ENCODE data around the gene ERN1. TPM values are rescaled to one million over a fixed set of nuclear protein-coding genes. Genes with fewer than 3 reads are reported as not detected.

The ERN1 gene
- polyA plus RNA-seq, 1 donor (not counting 4 experiments of a cell fraction or from before 2014, with no cell fraction given) = 7.1 TPM

DNA sequence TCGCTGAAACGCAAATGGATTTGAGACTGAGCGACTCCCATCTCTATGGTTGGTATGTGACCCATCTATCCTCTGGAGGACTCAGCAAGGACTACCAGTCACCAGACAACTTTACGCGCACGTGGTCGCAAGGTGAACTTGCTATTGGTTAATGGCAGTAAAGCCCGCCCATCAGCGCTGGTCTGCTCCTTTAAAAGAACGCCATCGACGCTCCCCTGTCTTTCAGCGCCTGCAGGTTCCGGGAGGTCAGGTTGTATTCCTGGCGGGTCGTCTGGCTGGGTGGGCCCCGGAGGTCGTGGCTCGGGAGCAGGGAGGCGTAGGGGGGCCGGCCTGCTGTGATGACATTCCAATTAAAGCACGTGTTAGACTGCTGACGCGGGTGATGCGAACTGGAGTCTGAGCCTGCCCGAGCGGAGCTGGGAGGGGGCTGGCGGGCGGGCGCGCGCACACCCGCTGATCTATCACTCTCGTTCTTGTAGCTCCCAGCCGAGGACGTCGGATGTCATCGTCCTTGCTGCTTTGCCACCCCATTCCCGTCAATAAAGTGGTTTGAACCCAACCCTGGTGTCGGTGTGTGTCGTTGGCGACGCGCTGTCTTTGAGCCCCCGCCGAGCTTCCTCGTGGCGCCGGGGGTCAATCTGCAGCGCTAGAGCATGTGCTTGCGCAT is 15.9 kb upstream of the ERN1 start:
- peaks cover 2% of the 10 kb centered on the region for H3K79me2 ChIP-seq (ENCODE audit: control insufficient read depth, insufficient read depth, low read length)
- H3K9ac ChIP-seq (ENCODE audit: control insufficient read depth, extremely low read depth, insufficient read depth, low read length) = peak overlapping the region; percentile 99
- peak overlapping the region; percentile 95 for H2AFZ ChIP-seq (ENCODE audit: control insufficient read depth, low read length)
- no peaks in the 10 kb centered on the region for H3K9me1 ChIP-seq (ENCODE audit: control insufficient read depth, extremely low read depth, insufficient read depth, low read length)
- peak overlapping the region; percentile 62 to 93 (median 84) for H3K4me3 ChIP-seq (ENCODE audit: control insufficient read depth in 2 of 3, extremely low read depth in 1 of 3, insufficient read depth in 2 of 3, low read depth in 1 of 3, low read length in 3 of 3)
- no peaks in the 10 kb centered on the region for H3K27me3 ChIP-seq (ENCODE audit: control insufficient read depth, extremely low read depth, insufficient read depth, low read length)
- peak overlapping the region; percentile 96 for H3K4me2 ChIP-seq (ENCODE audit: control insufficient read depth, extremely low read depth, insufficient read depth, low read depth, low read length)
- H3K4me1 ChIP-seq (ENCODE audit: control insufficient read depth, extremely low read depth, insufficient read depth, low read length) = peaks cover 11% of the 10 kb centered on the region
- DNase-seq (ENCODE audit: low read depth, low spot score) = peak; percentile 99
- TF ChIP-seq EZH2 (IDR thresholded peaks at IDR 0.05; ENCODE audit: low read length) = no peak
- TF ChIP-seq, protein P1, sequence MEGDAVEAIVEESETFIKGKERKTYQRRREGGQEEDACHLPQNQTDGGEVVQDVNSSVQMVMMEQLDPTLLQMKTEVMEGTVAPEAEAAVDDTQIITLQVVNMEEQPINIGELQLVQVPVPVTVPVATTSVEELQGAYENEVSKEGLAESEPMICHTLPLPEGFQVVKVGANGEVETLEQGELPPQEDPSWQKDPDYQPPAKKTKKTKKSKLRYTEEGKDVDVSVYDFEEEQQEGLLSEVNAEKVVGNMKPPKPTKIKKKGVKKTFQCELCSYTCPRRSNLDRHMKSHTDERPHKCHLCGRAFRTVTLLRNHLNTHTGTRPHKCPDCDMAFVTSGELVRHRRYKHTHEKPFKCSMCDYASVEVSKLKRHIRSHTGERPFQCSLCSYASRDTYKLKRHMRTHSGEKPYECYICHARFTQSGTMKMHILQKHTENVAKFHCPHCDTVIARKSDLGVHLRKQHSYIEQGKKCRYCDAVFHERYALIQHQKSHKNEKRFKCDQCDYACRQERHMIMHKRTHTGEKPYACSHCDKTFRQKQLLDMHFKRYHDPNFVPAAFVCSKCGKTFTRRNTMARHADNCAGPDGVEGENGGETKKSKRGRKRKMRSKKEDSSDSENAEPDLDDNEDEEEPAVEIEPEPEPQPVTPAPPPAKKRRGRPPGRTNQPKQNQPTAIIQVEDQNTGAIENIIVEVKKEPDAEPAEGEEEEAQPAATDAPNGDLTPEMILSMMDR (optimal IDR thresholded peaks at IDR 0.05 in 1 of 3, IDR thresholded peaks at IDR 0.05 in 1 of 3, conservative IDR thresholded peaks at IDR 0.05 in 1 of 3; ENCODE audit: extremely low read depth in 1 of 3, insufficient read depth in 2 of 3, low read length in 3 of 3) = peak in 1 of 3 experiments; percentile 13
- H3K9me3 ChIP-seq (ENCODE audit: control insufficient read depth, low read depth, low read length) = no peaks in the 10 kb centered on the region
- H3K36me3 ChIP-seq (ENCODE audit: control insufficient read depth in 2 of 2, extremely low read depth in 1 of 2, insufficient read depth in 2 of 2, low read length in 2 of 2) = peaks cover 10 to 15% of the 10 kb centered on the region in 2 experiments
- no peaks in the 10 kb centered on the region for H4K20me1 ChIP-seq (ENCODE audit: control insufficient read depth, extremely low read depth, insufficient read depth, low read length)
- FAIRE-seq = peak; percentile 69
- dilution Hi-C loops (cut with MboI; ENCODE audit: extremely low pct_ligation_motif_present, low sequenced_read_pairs) = no loop called here
- H3K27ac ChIP-seq (ENCODE audit: control insufficient read depth, insufficient read depth, low read length) = peak overlapping the region; percentile 89

DNA sequence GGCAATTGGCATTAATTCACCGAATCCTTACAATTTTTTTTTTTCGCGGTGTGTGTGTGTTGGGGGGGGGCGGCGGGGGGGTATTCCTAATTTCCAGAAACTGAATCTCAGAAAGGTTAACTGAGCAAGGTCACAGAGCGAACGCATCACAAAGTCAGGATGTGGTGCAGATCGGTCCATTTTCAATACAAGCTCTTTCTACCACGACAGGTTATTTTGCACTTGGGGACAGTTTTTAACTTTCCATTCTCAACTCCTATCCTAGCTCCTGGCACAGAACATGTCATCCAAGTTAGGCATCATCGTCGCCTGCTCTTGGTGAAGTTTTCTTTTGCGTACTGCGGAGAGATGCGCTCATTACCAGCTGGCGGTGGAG is 15.4 kb upstream of the ERN1 start:
- Histone ChIP-seq H2AFZ (ENCODE audit: control insufficient read depth, low read length) (peak overlapping the region; percentile 95), H3K79me2 (ENCODE audit: control insufficient read depth, insufficient read depth, low read length) (peaks cover 2% of the 10 kb centered on the region), H3K9me3 (ENCODE audit: control insufficient read depth, low read depth, low read length) (no peaks in the 10 kb centered on the region), H3K9ac (ENCODE audit: control insufficient read depth, extremely low read depth, insufficient read depth, low read length) (peak overlapping the region; percentile 99), H3K27me3 (ENCODE audit: control insufficient read depth, extremely low read depth, insufficient read depth, low read length) (no peaks in the 10 kb centered on the region), H3K36me3 (ENCODE audit: control insufficient read depth in 2 of 2, extremely low read depth in 1 of 2, insufficient read depth in 2 of 2, low read length in 2 of 2) (peaks cover 8 to 14% of the 10 kb centered on the region in 2 experiments), H3K4me1 (ENCODE audit: control insufficient read depth, extremely low read depth, insufficient read depth, low read length) (peaks cover 11% of the 10 kb centered on the region), H3K9me1 (ENCODE audit: control insufficient read depth, extremely low read depth, insufficient read depth, low read length) (no peaks in the 10 kb centered on the region), H3K27ac (ENCODE audit: control insufficient read depth, insufficient read depth, low read length) (peak overlapping the region; percentile 89), H4K20me1 (ENCODE audit: control insufficient read depth, extremely low read depth, insufficient read depth, low read length) (no peaks in the 10 kb centered on the region), H3K4me3 (ENCODE audit: control insufficient read depth in 2 of 3, extremely low read depth in 1 of 3, insufficient read depth in 2 of 3, low read depth in 1 of 3, low read length in 3 of 3) (peak overlapping the region; percentile 62 to 93 (median 84)), H3K4me2 (ENCODE audit: control insufficient read depth, extremely low read depth, insufficient read depth, low read depth, low read length) (peak overlapping the region; percentile 96)
- no peak for FAIRE-seq
- no peak for DNase-seq (ENCODE audit: low read depth, low spot score)
- dilution Hi-C loops (cut with MboI; ENCODE audit: extremely low pct_ligation_motif_present, low sequenced_read_pairs) = no loop called here
- no peak for TF ChIP-seq EZH2 (IDR thresholded peaks at IDR 0.05; ENCODE audit: low read length)
- TF ChIP-seq, protein P1 (optimal IDR thresholded peaks at IDR 0.05 in 1 of 3, IDR thresholded peaks at IDR 0.05 in 1 of 3, conservative IDR thresholded peaks at IDR 0.05 in 1 of 3; ENCODE audit: extremely low read depth in 1 of 3, insufficient read depth in 2 of 3, low read length in 3 of 3) = no peak
